ENCODE measurements around the gene METTL17. TPM values are rescaled to one million over a fixed set of nuclear protein-coding genes. Genes with fewer than 3 reads are reported as not detected.

METTL17 gene
- total and polyA plus RNA-seq, 2 donors (not counting 1 experiment from before 2014, with no cell fraction given): 28.4 to 47.7 TPM

- Histone ChIP-seq H3K27ac (ENCODE audit: insufficient read depth, low read length) (no peak overlapping the region), H3K9ac (ENCODE audit: insufficient read depth, low read length) (no peak overlapping the region), H3K4me1 (ENCODE audit: control insufficient read depth, extremely low read depth, insufficient read depth, low read length) (no peaks in the 10 kb centered on the region), H3K4me2 (ENCODE audit: extremely low read depth, insufficient read depth, low read length) (no peak overlapping the region), H3K79me2 (ENCODE audit: control insufficient read depth, insufficient read depth, low read length) (no peaks in the 10 kb centered on the region), H4K20me1 (ENCODE audit: control insufficient read depth, extremely low read depth, insufficient read depth, low read length) (no peaks in the 10 kb centered on the region), H3K36me3 (ENCODE audit: control insufficient read depth, insufficient read depth, low read length) (no peaks in the 10 kb centered on the region), H3K27me3 (ENCODE audit: control insufficient read depth, insufficient read depth, low read length) (peaks cover 8% of the 10 kb centered on the region), H3K9me3 (ENCODE audit: control insufficient read depth, insufficient read depth, low read depth, low read length) (no peaks in the 10 kb centered on the region), H3K4me3 (replicated peaks in 1 of 4; ENCODE audit: control extremely low read depth in 1 of 4, insufficient read depth in 1 of 4, low read depth in 3 of 4, low read length in 4 of 4) (no peak overlapping the region), H2AFZ (ENCODE audit: low read length) (no peak overlapping the region)
- TF ChIP-seq CTCF (conservative IDR thresholded peaks at IDR 0.05 in 1 of 2, IDR thresholded peaks at IDR 0.05 in 1 of 2; ENCODE audit: low read depth in 1 of 2, low read length in 2 of 2): no peak
- no peak for TF ChIP-seq EZH2 (IDR thresholded peaks at IDR 0.05; ENCODE audit: low read length, missing control alignments)
- DNase-seq (ENCODE audit: low read depth in 2 of 2): no peak
Measured at GRCh38 chr14:21043974-21044618, 54.3 kb downstream of the METTL17 start.

Other genes starting within 250 kb of the METTL17 start
- not detected in 2 replicates for gene EDDM3A, start 244.1 kb upstream of the METTL17 start, total RNA-seq
- gene EDDM3A, start 244.1 kb upstream of the METTL17 start, polyA plus RNA-seq: not detected in 2 replicates
- not detected in 2 replicates for gene EDDM3B, start 221.6 kb upstream of the METTL17 start, total RNA-seq
- not detected in 2 replicates for gene EDDM3B, start 221.6 kb upstream of the METTL17 start, polyA plus RNA-seq
- gene RNASE6, start 208.7 kb upstream of the METTL17 start, total RNA-seq: not detected in 2 replicates
- gene RNASE6, start 208.7 kb upstream of the METTL17 start, polyA plus RNA-seq: not detected in 2 replicates
- not detected in 2 replicates for gene RNASE1, start 187.1 kb upstream of the METTL17 start, total RNA-seq
- not detected in 2 replicates for gene RNASE1, start 187.1 kb upstream of the METTL17 start, polyA plus RNA-seq
- not detected in 2 replicates for gene RNASE3, start 98.6 kb upstream of the METTL17 start, total RNA-seq
- not detected in 2 replicates for gene RNASE3, start 98.6 kb upstream of the METTL17 start, polyA plus RNA-seq
- not detected in 2 replicates for gene RNASE2, start 34.5 kb upstream of the METTL17 start, total RNA-seq
- not detected in 2 replicates for gene RNASE2, start 34.5 kb upstream of the METTL17 start, polyA plus RNA-seq
- 0.17 and 0.26 TPM in 2 replicates for gene SLC39A2, start 9.3 kb downstream of the METTL17 start, total RNA-seq
- gene SLC39A2, start 9.3 kb downstream of the METTL17 start, polyA plus RNA-seq: not detected in 2 replicates
- gene NDRG2, start 35.1 kb downstream of the METTL17 start, total RNA-seq: 0.50 and 1.8 TPM in 2 replicates
- gene NDRG2, start 35.1 kb downstream of the METTL17 start, polyA plus RNA-seq: 0.32 and 0.34 TPM in 2 replicates
- not detected in 2 replicates for gene TPPP2, start 40.2 kb downstream of the METTL17 start, total RNA-seq
- gene TPPP2, start 40.2 kb downstream of the METTL17 start, polyA plus RNA-seq: not detected in 2 replicates
- gene RNASE13, start 44.8 kb downstream of the METTL17 start, total RNA-seq: not detected in 2 replicates
- not detected in 2 replicates for gene RNASE13, start 44.8 kb downstream of the METTL17 start, polyA plus RNA-seq
- not detected in 2 replicates for gene RNASE7, start 52.4 kb downstream of the METTL17 start, total RNA-seq
- not detected in 2 replicates for gene RNASE7, start 52.4 kb downstream of the METTL17 start, polyA plus RNA-seq
- not detected in 2 replicates for gene RNASE8, start 67.8 kb downstream of the METTL17 start, total RNA-seq
- not detected in 2 replicates for gene RNASE8, start 67.8 kb downstream of the METTL17 start, polyA plus RNA-seq
- 23.6 and 24.7 TPM in 2 replicates for gene ARHGEF40, start 80.3 kb downstream of the METTL17 start, total RNA-seq
- gene ARHGEF40, start 80.3 kb downstream of the METTL17 start, polyA plus RNA-seq: 18.2 and 34.6 TPM in 2 replicates
- 3.9 and 4.6 TPM in 2 replicates for gene ZNF219, start 108.7 kb downstream of the METTL17 start, total RNA-seq
- 2.2 and 2.4 TPM in 2 replicates for gene ZNF219, start 108.7 kb downstream of the METTL17 start, polyA plus RNA-seq
- gene TMEM253, start 111.1 kb downstream of the METTL17 start, total RNA-seq: not detected in 2 replicates
- gene TMEM253, start 111.1 kb downstream of the METTL17 start, polyA plus RNA-seq: 0.05 and 0.11 TPM in 2 replicates
- gene OR5AU1, start 166.1 kb downstream of the METTL17 start, total RNA-seq: not detected in 2 replicates
- not detected in 2 replicates for gene OR5AU1, start 166.1 kb downstream of the METTL17 start, polyA plus RNA-seq

Measured in fibroblast of lung (primary cell).